ENCODE results near the gene BAZ2B. TPM values are rescaled to one million over a fixed set of nuclear protein-coding genes. Genes with fewer than 3 reads are reported as not detected.

The BAZ2B gene
- total RNA-seq, 1 experiment from 2014 or later = 33.0 TPM

DNA sequence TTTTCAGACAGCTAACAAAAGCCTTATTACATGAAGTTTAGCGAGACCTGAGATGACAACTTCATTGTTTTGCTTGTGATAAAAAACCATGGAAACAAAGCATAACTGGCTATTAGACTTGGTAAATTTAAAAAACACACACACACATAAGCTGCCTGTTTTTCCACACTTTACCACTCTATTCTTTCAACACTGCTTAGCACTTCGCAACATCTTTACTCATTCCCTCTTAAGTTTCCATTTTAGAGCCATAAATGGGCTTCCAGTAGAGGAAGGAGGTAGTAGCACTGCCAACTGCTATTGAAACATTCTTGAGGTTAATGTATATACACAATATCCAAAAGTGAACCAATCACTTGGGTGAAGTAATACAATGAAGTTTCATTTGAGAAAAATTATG is 54.1 kb downstream of the BAZ2B start:
- H3K27ac Mint-ChIP-seq = no peak overlapping the region
- H3K9me3 Mint-ChIP-seq = no peaks in the 10 kb centered on the region
- ChIA-PET POLR2A (no interaction called here), CTCF (no interaction called here)
- DNase-seq (ENCODE audit: low spot score) = no peak
- TF ChIP-seq, protein P1, sequence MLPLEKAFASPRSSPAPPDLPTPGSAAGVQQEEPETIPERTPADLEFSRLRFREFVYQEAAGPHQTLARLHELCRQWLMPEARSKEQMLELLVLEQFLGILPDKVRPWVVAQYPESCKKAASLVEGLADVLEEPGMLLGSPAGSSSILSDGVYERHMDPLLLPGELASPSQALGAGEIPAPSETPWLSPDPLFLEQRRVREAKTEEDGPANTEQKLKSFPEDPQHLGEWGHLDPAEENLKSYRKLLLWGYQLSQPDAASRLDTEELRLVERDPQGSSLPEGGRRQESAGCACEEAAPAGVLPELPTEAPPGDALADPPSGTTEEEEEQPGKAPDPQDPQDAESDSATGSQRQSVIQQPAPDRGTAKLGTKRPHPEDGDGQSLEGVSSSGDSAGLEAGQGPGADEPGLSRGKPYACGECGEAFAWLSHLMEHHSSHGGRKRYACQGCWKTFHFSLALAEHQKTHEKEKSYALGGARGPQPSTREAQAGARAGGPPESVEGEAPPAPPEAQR (CRISPR knock-in tag; IDR thresholded peaks at IDR 0.05) = no peak
- TF ChIP-seq, protein P2, sequence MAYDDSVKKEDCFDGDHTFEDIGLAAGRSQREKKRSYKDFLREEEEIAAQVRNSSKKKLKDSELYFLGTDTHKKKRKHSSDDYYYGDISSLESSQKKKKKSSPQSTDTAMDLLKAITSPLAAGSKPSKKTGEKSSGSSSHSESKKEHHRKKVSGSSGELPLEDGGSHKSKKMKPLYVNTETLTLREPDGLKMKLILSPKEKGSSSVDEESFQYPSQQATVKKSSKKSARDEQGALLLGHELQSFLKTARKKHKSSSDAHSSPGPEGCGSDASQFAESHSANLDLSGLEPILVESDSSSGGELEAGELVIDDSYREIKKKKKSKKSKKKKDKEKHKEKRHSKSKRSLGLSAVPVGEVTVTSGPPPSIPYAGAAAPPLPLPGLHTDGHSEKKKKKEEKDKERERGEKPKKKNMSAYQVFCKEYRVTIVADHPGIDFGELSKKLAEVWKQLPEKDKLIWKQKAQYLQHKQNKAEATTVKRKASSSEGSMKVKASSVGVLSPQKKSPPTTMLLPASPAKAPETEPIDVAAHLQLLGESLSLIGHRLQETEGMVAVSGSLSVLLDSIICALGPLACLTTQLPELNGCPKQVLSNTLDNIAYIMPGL (CRISPR knock-in tag; IDR thresholded peaks at IDR 0.05) = no peak
- TF ChIP-seq HMGA2 (CRISPR knock-in tag; IDR thresholded peaks at IDR 0.05) (no peak), GABPB1 (CRISPR knock-in tag; IDR thresholded peaks at IDR 0.05) (no peak), TEAD4 (CRISPR knock-in tag; IDR thresholded peaks at IDR 0.05) (no peak), ELF4 (CRISPR knock-in tag; IDR thresholded peaks at IDR 0.05; ENCODE audit: low read depth) (no peak), FOXJ3 (CRISPR knock-in tag; IDR thresholded peaks at IDR 0.05; ENCODE audit: borderline replicate concordance) (no peak), CBFB (CRISPR knock-in tag; IDR thresholded peaks at IDR 0.05; ENCODE audit: low read depth) (no peak)
- TF ChIP-seq, protein P3, sequence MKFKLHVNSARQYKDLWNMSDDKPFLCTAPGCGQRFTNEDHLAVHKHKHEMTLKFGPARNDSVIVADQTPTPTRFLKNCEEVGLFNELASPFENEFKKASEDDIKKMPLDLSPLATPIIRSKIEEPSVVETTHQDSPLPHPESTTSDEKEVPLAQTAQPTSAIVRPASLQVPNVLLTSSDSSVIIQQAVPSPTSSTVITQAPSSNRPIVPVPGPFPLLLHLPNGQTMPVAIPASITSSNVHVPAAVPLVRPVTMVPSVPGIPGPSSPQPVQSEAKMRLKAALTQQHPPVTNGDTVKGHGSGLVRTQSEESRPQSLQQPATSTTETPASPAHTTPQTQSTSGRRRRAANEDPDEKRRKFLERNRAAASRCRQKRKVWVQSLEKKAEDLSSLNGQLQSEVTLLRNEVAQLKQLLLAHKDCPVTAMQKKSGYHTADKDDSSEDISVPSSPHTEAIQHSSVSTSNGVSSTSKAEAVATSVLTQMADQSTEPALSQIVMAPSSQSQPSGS (CRISPR knock-in tag; IDR thresholded peaks at IDR 0.05; ENCODE audit: borderline replicate concordance, low read depth) = no peak
- TF ChIP-seq, protein P4, sequence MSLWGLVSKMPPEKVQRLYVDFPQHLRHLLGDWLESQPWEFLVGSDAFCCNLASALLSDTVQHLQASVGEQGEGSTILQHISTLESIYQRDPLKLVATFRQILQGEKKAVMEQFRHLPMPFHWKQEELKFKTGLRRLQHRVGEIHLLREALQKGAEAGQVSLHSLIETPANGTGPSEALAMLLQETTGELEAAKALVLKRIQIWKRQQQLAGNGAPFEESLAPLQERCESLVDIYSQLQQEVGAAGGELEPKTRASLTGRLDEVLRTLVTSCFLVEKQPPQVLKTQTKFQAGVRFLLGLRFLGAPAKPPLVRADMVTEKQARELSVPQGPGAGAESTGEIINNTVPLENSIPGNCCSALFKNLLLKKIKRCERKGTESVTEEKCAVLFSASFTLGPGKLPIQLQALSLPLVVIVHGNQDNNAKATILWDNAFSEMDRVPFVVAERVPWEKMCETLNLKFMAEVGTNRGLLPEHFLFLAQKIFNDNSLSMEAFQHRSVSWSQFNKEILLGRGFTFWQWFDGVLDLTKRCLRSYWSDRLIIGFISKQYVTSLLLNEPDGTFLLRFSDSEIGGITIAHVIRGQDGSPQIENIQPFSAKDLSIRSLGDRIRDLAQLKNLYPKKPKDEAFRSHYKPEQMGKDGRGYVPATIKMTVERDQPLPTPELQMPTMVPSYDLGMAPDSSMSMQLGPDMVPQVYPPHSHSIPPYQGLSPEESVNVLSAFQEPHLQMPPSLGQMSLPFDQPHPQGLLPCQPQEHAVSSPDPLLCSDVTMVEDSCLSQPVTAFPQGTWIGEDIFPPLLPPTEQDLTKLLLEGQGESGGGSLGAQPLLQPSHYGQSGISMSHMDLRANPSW (CRISPR knock-in tag; conservative IDR thresholded peaks at IDR 0.05; ENCODE audit: low read depth) = no peak
- H3K4me3 Mint-ChIP-seq = no peak overlapping the region
- H3K36me3 Mint-ChIP-seq = peaks cover 7% of the 10 kb centered on the region; the same call in 1 of the 2 replicates
- H3K27me3 Mint-ChIP-seq (ENCODE audit: low read depth) = no peaks in the 10 kb centered on the region
- H3K4me1 Mint-ChIP-seq = peaks cover 16% of the 10 kb centered on the region
- ATAC-seq = no peak

DNA sequence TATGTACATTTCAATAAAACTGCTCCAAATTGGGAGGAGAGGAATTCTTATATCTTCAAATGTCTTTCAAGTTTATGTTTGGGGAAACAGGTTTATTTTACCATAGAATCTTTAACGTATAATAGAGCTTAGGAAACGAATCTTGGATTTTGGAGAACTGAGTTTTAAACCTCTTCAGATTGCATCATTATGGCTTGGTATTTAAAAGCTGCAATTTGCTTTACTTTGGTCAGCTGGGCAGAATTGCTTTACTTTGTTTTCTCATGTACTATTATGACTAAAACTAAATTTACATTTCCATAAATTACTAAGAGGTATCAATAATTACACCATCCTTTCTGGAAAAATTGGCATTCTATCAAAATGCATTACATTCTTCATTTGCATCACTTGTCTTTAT is 54.6 kb downstream of the BAZ2B start:
- H3K9me3 Mint-ChIP-seq = no peaks in the 10 kb centered on the region
- H3K27ac Mint-ChIP-seq = no peak overlapping the region
- H3K4me3 Mint-ChIP-seq = no peak overlapping the region
- CTCF ChIA-PET = no interaction called here
- ATAC-seq (no peak), DNase-seq (ENCODE audit: low spot score) (no peak)
- H3K4me1 Mint-ChIP-seq = peaks cover 16% of the 10 kb centered on the region
- POLR2A ChIA-PET = no interaction called here
- H3K27me3 Mint-ChIP-seq (ENCODE audit: low read depth) = no peaks in the 10 kb centered on the region
- H3K36me3 Mint-ChIP-seq = peaks cover 7% of the 10 kb centered on the region; the same call in 1 of the 2 replicates
- no peak for TF ChIP-seq CREM (CRISPR knock-in tag; IDR thresholded peaks at IDR 0.05)
- TF ChIP-seq JAZF1 (CRISPR knock-in tag; IDR thresholded peaks at IDR 0.05) = no peak
- TF ChIP-seq ZBTB21 (CRISPR knock-in tag; IDR thresholded peaks at IDR 0.05; ENCODE audit: borderline replicate concordance) = no peak
- TF ChIP-seq ZNF138 (CRISPR knock-in tag; conservative IDR thresholded peaks at IDR 0.05) = no peak

DNA sequence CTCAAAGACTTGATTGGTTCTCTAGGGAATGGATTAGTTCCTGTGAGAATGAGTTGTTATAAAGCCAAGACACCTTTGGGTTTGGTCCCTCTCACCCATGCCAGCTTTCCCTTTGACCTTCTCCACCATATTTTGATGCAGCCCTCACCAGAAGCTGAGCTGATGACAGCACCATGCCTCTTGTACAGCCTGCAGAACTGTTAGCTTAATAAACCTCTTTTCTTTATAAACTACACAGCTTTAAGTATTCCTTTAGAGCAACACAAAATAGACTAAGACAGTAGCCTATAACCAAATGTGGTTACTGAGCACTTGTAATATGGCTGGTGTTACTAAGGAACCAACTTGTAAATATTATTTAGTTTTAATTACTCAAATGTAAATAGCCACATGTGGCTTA is 55.1 kb downstream of the BAZ2B start:
- POLR2A ChIA-PET = no interaction called here
- no peak for DNase-seq (ENCODE audit: low spot score)
- TF ChIP-seq OVOL2 (CRISPR knock-in tag; IDR thresholded peaks at IDR 0.05; ENCODE audit: borderline replicate concordance) = no peak
- H3K27ac Mint-ChIP-seq = no peak overlapping the region
- H3K27me3 Mint-ChIP-seq (ENCODE audit: low read depth) = no peaks in the 10 kb centered on the region
- CTCF ChIA-PET = no interaction called here
- no peaks in the 10 kb centered on the region for H3K9me3 Mint-ChIP-seq
- peaks cover 3% of the 10 kb centered on the region; the same call in 1 of the 2 replicates for H3K36me3 Mint-ChIP-seq
- no peak overlapping the region for H3K4me3 Mint-ChIP-seq
- no peak for ATAC-seq
- H3K4me1 Mint-ChIP-seq = peaks cover 16% of the 10 kb centered on the region

Data from WTC11 (cell line).